HEK293T (cell line): ENCODE measurements around the gene LRRFIP1.

ENCODE experiments used
- BHLHE40 ChIP-seq: fragments of 450-650 bp; IDR thresholded peaks from 2 replicates; pipeline ENCODE4 v1.6.1; 2016; ENCODE audit warnings: mild to moderate bottlenecking, moderate library complexity, borderline replicate concordance
- CTBP1 ChIP-seq: fragments of 450-650 bp; IDR thresholded peaks from 2 replicates; pipeline ENCODE4 v1.6.1; 2016; ENCODE audit warnings: borderline replicate concordance
- ELF4 ChIP-seq: fragments of 450-650 bp; IDR thresholded peaks from 2 replicates; pipeline ENCODE4 v1.6.1; 2017; ENCODE audit warnings: antibody characterized with exemption
- FOXA1 ChIP-seq: fragments of 450-650 bp; IDR thresholded peaks from 2 replicates; pipeline ENCODE4 v1.6.1; 2016; ENCODE audit warnings: mild to moderate bottlenecking
- FOXK2 ChIP-seq: fragments of 450-650 bp; IDR thresholded peaks from 2 replicates; pipeline ENCODE4 v1.6.1; 2016; ENCODE audit warnings: mild to moderate bottlenecking
- FOXM1 ChIP-seq: fragments of 450-650 bp; IDR thresholded peaks from 2 replicates; pipeline ENCODE4 v1.6.1; 2017; ENCODE audit warnings: mild to moderate bottlenecking, borderline replicate concordance
- L3MBTL2 ChIP-seq: fragments of 450-650 bp; conservative IDR thresholded peaks from 2 replicates; pipeline ENCODE4 v1.6.1; 2016; ENCODE audit warnings: mild to moderate bottlenecking
- LEF1 ChIP-seq: fragments of 450-650 bp; IDR thresholded peaks from 2 replicates; pipeline ENCODE4 v1.6.1; 2017; ENCODE audit warnings: mild to moderate bottlenecking, borderline replicate concordance
- NFRKB ChIP-seq: fragments of 450-650 bp; IDR thresholded peaks from 2 replicates; pipeline ENCODE4 v1.6.1; 2016; ENCODE audit warnings: mild to moderate bottlenecking, moderate library complexity
- SP1 ChIP-seq: fragments of 450-650 bp; IDR thresholded peaks from 2 replicates; pipeline ENCODE4 v1.6.1; 2017
- SUZ12 ChIP-seq: fragments of 450-650 bp; IDR thresholded peaks from 2 replicates; pipeline ENCODE4 v1.6.1; 2016; ENCODE audit warnings: mild to moderate bottlenecking
- TARDBP ChIP-seq: fragments of 450-650 bp; IDR thresholded peaks from 2 replicates; pipeline ENCODE4 v1.6.1; 2016
- ZNF384 ChIP-seq: fragments of 450-650 bp; IDR thresholded peaks from 2 replicates; pipeline ENCODE4 v1.6.1; 2016
- TF ChIP-seq, protein P1 (sequence below): fragments of 450-650 bp; IDR thresholded peaks from 2 replicates; pipeline ENCODE4 v1.6.1; 2016

DNA sequence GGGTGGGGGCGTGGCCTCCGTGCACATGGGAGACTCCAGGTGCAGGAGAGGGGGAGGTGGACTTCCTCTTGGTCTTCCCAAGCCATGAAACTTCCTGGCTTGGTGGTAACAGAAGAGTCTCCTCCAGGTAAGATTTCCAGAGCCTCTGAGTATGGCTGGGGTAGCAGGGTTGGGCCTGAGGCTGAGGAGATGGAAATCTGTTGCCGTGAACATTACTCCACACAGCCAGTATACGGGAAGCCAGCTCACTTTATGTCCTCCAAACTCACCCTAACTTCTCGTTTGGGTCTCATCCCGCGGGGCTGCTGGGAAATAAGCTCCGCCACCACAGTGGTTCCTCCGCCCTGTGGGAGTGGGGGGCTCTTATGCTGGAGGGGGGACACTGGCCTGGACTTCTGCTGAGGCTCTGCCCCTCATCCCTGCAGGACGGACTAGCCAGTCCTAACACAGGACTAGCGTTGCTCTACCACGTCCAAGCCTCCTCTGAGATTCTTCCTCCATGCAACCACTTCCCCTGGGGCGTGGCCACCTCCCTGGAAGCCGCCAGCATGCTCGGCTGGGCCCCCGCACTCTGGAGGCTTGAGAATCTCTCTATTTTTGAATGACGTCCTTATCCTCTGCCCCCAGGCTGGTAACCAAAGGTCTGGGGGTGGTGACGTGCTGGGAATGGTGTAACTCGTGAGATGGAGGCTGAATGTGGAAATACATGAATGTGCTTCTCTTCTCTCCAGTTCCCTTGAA lies 36.1 kb upstream of the LRRFIP1 start:
- TF ChIP-seq FOXA1 (no peak), ZNF384 (no peak), BHLHE40 (no peak), ELF4 (no peak), SP1 (no peak), FOXK2 (no peak), NFRKB (no peak), LEF1 (no peak), TARDBP (no peak), SUZ12 (no peak), L3MBTL2 (no peak), FOXM1 (no peak), CTBP1 (no peak)
- TF ChIP-seq, protein P1, sequence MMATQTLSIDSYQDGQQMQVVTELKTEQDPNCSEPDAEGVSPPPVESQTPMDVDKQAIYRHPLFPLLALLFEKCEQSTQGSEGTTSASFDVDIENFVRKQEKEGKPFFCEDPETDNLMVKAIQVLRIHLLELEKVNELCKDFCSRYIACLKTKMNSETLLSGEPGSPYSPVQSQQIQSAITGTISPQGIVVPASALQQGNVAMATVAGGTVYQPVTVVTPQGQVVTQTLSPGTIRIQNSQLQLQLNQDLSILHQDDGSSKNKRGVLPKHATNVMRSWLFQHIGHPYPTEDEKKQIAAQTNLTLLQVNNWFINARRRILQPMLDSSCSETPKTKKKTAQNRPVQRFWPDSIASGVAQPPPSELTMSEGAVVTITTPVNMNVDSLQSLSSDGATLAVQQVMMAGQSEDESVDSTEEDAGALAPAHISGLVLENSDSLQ = no peak
